ENCODE measurements around the gene USP38.
"Not testable (repeated sequence)": the region's sequence is repeated elsewhere in the genome, so short reads cannot be mapped to it uniquely, and the experiment has no call there.

The USP38 gene

DNA sequence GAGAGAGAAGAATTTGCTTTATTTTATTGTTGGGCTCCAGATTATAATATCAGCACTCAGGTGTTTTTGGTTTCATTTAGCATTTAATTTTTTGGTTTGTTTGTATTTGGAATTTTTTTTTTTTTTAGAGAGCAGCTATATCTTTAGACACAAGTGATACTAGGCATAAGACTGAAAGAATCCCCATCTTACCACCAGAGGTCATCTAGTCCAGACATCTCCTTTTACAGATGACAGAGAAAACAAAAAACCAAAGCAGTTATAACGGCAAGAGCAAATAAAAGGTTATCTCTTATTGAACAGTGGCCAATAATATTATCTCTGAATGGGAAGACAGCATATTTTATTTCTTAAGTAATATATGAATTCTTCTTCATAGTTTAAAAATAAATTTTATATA is 22.8 kb downstream of the USP38 start:
- DNase-seq (ENCODE audit: low read depth), result no peak

DNA sequence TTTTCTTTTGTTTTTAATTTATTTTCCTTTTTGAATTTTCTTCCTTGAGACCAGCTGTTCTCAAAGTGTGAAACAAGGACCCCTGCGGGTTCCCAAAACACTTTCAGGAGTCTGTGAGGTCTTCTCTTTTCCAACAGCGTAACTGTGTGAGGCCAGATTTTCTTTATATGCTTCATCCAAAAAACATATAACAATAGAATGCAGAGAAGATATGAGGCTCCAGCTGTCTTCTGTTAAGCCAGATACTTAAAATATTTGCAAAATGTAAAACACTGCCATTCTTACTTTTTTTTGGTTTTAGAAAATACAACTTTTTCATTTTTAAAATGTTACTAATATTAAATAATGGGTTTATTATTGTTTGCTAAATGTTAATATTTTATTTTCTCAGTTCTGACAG is 27.8 kb downstream of the USP38 start:
- DNase-seq (ENCODE audit: low read depth), result no peak

DNA sequence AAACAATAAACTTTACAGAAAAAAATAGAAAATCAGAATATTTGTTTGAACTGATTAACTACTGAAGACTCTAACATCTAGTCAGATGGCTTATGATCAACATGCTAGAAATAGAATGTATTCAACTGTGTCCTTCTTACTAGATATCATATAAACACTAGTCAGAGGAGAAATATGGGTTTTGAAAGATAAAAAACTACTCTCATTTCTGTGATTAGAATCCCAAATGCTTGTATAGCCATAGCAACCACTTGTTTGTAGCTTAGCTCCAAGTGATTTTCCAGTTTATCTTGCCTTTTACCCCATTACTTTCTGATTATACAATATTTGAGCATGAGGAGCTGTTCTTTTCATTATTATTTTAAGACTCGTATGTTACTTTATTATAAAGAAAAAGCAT is 31.2 kb downstream of the USP38 start:
- no peak for DNase-seq (ENCODE audit: low read depth)

DNA sequence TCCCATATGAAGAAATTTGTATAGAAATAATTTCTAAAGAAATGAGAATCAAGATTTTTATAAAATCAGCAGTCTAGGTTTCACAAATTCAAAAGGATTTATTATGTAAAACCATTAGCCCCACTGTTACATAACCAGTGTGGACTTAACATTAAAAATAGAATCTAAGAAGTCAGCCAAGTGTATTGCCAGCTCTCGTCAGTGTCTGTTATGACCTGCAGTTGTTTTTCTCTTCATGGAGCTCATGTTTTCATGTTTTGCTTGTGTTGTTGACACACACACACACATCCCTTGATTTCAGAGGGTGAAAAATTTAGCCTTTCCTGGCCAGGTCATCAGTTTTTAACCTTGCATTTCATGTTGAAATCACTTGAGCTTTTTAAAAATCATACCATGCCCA is 39.5 kb downstream of the USP38 start:
- DNase-seq (ENCODE audit: low read depth), result no peak

DNA sequence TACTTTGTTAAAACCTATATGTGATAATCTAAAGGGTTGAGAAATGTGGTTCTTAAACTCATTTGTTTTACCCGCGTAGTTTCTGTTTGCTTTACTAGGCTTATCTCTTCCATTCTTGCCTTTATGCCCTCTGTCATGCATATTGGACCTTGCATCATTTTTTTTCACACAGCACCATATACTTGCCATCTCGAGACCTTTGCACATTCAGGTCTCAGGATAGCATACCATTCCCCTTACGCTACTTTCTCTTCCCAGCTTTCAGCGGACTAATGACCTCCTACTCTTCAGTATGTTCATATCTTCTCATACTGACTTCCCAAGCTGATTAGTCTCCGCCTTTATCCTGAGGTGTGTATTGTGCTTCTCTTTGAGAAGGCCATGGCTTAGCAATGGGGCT is 40.5 kb downstream of the USP38 start:
- DNase-seq (ENCODE audit: low read depth), result no peak

DNA sequence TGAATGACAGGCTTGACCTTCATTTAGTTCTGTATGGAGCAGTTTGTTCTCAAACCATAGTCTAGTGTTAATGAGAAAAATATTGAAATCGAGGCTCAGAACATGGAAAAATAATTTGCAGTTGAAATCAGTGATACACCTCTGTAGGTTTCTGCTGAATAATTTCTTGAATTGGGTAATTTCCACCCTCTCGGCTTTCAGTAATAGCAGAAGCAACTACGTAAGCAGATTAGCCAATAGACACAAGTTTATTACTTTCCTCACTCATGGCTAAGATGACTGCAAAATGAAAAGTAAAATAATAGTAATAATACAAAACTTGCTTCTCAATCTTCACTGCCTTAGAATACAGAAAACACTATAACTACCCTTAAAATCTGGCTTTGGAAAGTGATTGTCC is 46.0 kb downstream of the USP38 start:
- DNase-seq (ENCODE audit: low read depth), result no peak

DNA sequence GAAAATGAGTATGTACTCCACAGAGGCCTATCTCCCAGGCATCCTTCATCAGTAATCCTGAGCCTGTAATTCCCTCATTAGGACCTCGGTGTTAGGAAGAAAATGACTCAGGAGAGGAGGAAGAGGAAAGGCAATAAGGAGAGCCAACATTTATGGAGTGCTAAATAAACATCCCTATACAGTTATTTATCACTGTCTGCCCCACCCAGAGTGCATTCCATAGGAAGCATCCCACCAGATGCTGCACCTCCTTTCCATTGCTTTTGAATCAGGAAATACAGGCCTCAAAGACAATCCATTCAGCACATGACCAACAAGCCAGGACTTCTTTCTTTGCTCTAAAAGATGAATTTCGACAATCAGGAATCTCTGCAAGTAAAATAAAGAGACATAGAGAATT is 47.6 kb downstream of the USP38 start:
- DNase-seq (ENCODE audit: low read depth), result no peak

DNA sequence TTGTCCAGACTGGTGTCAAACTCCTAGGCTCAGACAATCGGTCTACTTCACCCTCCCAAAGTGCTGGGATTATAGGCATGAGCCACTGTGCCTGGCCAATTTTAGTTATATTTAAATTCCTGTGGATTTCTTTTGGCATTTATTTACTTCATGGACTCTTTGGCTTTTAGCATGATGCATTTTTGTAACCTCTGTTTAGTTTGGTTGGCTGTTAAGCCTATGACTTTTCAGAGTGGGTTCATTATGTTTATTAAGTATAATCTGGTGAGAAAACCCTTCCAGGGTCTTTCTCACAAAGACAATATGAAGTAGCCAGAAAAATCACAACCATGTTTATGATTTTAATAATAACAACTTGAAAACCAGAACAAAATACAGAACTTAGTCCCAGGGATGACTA is 49.4 kb downstream of the USP38 start:
- DNase-seq (ENCODE audit: low read depth), result no peak

DNA sequence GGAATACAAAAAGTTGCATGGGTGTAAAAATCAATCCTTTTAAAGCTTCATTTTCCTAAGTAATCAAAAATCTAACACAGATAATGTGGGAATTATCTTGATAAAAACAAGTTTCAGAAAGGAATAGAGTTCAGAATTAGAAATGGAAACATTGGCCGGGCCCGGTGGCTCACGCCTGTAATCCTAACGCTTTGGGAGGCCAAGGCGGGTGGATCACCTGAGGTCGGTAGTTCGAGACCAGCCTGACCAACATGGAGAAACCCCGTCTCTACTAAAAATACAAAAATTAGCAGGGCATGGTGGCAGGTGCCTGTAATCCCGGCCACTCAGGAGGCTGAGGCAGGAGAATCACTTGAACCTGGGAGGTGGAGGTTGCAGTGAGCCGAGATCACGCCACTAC is 52.5 kb downstream of the USP38 start:
- not testable (repeated sequence) for DNase-seq (ENCODE audit: low read depth)

DNA sequence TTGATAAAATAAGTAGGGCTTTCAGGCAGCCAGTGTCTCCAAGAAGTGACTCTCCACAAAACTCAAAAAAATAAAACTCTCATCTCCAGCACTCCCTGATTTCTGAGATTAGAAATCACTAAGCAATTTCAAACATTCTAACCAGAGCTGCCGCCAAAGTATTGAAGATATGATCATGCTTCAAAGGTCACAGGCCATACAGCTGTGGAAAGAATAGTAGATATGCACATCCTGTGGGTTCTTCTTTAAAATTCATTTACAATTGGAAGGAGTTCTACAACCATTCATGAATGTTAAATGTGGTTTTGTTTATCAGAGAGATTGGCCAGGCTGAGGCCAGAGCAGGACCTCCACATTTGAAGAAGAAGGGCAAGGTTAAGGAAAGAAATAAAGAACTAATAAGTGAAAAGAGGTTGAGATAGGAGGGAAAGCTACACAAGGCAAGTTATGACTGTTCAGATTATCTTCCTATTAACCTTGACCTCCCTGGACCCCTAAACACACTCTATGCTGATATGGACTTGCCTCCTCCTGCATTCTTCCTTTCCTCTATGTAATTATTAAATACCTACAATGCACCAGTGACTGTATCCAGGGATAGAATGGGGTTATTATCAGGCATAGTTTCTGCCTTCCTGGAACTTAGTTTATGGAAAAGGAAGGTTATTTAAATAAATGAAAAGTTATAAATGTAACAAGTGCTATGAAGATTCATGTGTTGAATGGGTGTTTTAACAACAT is 56.4 kb downstream of the USP38 start:
- DNase-seq (ENCODE audit: low read depth), result no peak

DNA sequence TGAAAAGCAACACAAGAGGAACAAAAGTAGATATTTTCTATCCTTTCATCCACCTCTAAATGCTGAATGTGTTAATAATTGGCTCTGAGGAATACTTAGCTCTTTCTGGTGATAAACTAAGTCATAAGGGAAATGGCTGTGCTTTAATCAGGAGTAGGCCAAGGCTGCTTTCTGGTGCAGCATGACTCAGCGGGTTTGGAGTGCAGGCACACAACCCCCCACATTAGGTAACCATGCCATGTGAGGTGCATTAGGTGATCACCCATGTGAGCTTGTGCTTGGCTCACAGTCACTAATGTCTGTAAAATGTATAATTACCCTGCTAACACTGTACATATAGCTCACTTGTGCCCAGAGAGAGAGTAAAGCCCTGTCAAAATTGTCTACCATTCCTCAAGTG is 57.2 kb downstream of the USP38 start:
- no peak for DNase-seq (ENCODE audit: low read depth)

DNA sequence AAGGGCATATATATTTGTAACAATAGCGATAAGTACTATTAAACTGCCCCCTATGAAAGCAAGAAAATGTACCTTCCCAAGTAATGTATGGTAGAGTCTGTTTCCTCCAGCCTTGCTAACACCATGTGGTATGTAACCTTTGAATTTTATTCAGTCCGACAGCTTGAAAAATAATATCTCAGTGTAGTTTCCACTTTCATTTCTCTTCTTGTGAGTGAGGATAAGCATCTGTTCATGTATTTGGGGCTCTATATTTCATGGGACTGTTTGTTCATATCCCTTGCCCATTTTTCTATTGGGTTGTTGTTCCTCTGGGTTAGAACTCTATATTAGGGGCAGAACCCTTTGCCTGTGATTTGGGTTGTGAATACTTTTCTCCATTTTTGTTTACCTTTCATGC is 58.3 kb downstream of the USP38 start:
- DNase-seq (ENCODE audit: low read depth), result no peak

DNA sequence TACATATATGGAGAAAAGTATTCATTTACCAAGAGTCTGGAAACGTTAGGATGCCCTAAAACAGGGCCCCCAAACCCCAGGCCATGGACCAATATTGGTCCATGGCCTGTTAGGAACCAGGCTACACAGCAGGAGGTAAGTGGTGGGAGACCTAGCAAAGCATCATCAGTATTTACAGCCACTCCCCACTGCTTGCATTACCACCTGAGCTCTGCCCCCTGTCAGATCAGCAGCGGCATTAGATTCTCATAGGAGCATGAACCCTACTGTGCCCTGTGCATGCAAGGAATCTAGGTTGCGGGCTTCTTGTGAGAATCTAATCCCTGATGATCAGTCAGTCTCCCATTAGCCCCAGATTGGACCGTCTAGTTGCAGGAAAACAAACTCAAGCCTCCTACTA is 62.3 kb downstream of the USP38 start:
- DNase-seq (ENCODE audit: low read depth), result no peak

DNA sequence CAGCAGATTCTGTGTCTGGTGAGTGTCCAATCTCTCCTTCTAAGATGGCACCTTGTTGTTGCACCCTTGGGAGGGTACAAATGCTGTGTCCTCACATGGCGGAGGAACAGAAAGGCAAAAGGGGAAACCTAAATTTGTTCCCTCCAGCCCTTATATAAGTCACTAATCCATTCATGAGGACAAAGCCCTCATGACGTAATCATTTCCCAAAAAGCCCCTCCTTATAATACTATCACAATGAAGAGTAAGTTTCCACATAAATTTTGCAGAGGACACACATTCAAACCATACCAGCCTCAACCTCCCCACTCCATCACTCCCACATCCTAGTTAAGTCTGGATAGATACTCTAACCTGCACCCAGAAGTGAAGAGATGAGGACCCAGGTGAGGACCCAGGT is 63.1 kb downstream of the USP38 start:
- DNase-seq (ENCODE audit: low read depth), result no peak

DNA sequence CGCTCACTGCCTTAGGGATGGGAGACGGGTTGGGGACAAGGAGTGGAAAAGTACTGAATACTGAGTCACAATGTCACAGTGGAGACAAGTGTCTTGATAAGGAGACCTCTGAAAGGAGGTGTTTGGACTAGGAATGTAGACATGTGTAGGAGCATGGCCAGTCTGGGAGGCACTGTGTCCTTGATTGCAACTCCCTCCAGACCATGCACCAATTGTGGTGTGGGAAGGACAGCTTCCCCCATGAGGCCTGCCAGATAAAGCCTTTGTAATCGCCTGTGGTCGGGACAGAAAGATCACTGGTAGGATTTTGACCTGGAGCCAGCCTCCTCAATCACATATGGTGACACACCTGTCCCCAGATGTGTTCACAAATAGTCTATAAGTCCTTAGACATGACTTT is 64.1 kb downstream of the USP38 start:
- no peak for DNase-seq (ENCODE audit: low read depth)

DNA sequence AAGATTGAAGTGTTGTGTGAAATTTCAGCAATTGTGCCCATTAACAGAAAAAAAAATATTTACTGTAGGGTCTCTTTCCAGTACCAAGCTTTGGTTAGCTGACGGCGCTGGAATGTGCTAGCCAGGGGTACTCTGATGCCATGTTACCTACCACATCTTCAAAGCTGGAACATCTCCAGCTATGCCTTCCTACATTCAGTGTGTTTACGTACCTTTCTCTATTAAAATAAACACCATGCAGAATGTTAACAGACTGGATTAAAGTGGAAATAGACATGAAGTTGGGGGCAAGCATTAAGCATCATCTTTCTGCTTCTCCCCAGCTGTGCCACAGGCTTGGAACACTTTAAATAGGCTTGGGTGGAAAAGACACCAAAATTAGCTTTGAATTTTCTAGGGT is 65.9 kb downstream of the USP38 start:
- no peak for DNase-seq (ENCODE audit: low read depth)

DNA sequence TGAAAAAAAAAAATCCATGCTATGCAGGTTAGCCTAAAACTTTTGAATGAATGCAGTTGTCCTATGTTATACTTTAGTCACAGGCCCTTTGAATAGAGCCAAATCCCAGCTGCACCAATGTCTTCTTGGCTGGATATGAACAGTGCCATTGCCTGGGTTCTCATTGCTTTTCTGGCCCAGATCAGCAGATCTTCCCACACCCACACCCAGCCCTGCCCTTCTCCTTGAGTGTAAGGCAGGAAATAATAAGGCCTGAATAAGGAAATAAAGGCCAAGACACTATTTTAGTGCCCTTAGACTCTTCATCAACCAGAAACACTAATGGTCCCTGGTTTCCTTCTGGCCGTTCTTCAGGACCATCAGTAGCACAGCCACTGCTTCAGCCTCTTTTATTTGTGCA is 66.6 kb downstream of the USP38 start:
- DNase-seq (ENCODE audit: low read depth), result no peak

DNA sequence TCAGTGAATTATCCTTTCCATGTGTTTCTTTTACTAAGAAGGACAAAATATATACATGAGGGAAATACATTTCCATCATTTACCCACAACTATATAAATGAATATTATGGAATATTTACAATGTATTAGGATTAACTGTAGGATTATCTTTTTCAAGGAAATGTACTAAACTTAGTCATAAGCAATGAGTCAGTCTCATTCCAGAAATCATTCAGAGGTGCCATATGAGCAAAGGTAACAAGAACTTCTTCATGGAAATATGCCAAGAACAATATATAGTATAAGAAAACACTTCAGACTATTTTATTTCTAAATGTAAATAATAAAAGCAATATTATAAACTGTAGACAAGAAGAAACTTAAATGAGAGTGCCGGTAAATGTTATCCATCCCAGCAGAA is 67.1 kb downstream of the USP38 start:
- DNase-seq (ENCODE audit: low read depth), result no peak

DNA sequence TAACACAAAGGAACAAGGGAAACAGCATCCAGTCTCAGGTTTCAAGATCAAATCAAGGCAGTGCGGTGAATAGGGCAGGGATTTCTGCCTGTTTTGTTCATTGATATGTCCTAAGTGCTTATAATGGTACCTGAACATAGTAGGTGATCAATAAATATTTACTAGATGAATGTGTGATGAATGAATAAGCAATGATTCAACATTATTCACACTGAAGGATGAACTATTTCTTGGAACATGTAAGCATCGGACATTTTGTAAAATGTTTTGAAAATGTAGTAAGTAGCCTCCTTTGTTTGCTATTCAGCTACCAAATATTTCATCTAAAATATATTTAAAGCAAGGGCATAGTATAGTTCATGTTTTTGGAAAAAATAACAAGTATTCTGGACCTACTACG is 67.8 kb downstream of the USP38 start:
- DNase-seq (ENCODE audit: low read depth), result no peak

DNA sequence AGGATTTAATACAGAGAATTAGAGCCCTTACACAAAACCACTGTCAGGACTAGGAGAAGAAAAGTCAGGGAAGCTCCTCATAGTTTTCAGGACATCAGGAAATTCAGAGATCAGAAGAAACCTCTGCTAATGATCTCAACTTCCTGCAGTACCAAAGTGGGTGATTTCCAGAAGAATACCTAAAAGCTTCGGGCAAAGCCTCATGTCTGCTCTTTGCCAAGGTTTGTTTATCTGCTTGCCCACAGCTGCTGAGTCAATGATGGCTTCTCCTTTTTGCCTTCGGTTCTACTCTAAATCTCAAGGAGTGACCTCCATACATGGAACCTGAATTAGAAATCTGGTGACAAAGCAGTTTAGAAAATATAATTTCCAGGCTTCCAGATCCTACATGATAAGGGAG is 68.4 kb downstream of the USP38 start:
- DNase-seq (ENCODE audit: low read depth), result no peak

DNA sequence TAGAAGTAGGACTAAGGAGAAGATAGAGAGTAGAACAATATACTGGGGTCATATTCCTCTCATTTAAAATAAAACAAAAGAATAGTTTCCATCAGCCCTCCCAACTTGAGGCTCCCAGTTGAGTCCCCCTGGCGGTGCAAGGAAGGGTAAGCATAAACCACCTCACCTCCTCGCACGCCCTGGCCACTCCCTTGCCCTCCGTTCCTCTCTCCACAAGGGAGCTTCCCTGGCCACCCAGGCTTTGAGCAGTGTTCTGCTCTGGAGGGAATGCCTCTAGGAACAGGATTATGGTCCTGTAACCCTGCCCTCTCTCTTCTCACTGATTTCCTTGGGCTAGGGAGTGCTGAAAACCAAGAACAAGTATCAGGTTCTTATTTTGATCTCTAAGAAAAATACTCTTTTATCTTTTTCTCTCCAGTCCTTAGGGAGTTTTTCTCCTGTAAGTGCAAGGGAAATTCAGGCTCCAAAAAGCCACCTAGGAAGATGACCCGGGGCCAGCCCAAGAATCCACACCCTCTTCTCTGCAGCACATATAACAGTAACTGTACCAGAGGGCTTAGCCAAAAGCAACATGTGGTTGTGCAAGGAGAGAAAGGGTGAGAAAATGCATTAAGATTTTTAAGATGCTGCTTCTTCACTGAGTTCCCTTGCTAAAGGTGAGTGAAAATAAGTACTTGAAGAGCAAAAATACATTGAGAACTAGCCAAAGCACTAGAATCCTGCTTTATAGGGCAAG is 69.9 kb downstream of the USP38 start:
- DNase-seq (ENCODE audit: low read depth), result no peak

DNA sequence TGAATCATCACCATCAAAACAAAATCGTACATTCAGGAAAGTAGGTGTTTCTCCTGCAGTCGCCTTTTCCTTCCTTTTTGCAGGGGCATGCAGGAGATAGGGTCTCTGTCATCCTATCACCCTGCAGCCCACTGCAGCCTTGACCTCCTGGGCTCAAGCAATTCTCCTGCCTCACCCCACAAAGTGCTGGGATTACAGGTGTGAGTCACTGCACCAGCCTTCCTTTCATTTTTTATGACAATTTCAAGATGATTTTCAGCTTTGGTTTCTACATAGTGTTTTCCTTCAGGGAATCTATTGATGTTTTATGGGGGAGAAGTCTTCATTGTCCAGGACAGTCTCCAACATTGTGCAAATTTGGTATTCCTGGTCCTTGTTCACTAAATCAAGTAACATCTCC is 71.7 kb downstream of the USP38 start:
- no peak for DNase-seq (ENCODE audit: low read depth)

DNA sequence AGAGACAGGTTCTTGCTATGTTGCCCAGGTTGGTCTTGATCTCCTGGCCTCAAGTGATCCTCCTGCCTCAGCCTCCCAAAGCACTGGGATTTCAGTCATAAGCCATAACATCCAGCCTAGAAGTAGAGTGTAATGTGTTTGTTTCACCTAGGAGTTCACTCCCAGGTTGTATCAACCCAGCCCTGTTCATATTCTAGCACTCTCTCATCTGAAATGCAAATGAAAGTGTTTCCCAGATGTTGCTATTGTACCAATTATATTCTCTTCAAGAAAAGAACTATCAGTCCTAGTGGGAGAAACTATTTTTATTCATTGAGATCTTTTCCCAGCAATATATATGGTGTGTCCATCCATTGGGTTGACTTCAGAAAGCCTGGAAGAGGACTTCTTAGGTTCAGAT is 72.6 kb downstream of the USP38 start:
- no peak for DNase-seq (ENCODE audit: low read depth)

DNA sequence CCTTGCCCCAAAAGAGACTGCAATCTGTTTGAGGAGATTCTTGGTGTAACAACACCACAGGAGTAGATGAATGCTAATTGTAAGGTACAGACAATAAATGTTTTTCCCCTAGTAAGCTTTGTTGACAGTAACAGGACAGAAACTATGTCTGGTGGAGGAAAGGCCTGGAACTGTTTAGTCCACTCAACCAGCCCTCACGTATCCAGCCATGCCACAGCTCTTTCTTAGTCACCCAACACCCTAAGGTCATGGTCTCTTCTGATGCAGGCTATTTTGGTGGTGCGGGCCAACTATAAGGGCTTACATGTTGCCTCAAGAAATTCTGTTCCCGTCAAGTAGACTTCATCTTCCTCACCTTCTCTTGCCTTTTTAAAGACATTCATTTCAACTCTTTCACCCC is 76.0 kb downstream of the USP38 start:
- no peak for DNase-seq (ENCODE audit: low read depth)
